IMR-90 (cell line): ENCODE data around the gene RRP8. TPM values are rescaled to one million over a fixed set of nuclear protein-coding genes. Genes with fewer than 3 reads are reported as not detected.

Source experiments
- ATAC-seq: fragments of 200-7000 bp; cut with Tn5 transposase; 2 replicates; pipeline ENCODE4 v1.9.1; 2020; ENCODE audit warnings: low read depth, mild to moderate bottlenecking, moderate library complexity
- BruUV-seq: library from RNA; stranded (reverse); fragments of 400-500 nt; replicated peaks from 2 replicates; lab custom pipeline; 2021; lab: Mats Ljungman, UMichigan
- CTCF ChIA-PET: fragments of 300-600 bp; formaldehyde crosslinking; extraction: SDS; loops from one replicate; lab custom pipeline; 2021; ENCODE audit warnings: antibody characterized with exemption; lab: Yijun Ruan, JAX
- POLR2A ChIA-PET: fragments of 300-600 bp; sonication (Branson Sonifier 250); formaldehyde crosslinking; loops from one replicate; lab custom pipeline; 2022; ENCODE audit warnings: antibody characterized with exemption; ENCODE audit not compliant: unreplicated experiment; lab: Charles Lee
- DNase-seq: peaks from one replicate; pipeline ENCODE4 v3.0.0; 2013
- H2AFZ ChIP-seq: replicated peaks from 2 replicates; pipeline ENCODE3; 2013; ENCODE audit warnings: low read length, mild to moderate bottlenecking; ENCODE audit not compliant: poor library complexity
- H2AK5ac ChIP-seq: 2 replicates; pipeline ENCODE4 v1.6.1; 2013; ENCODE audit warnings: low read depth, low read length, inconsistent platforms
- H2AK9ac ChIP-seq: replicated peaks from 2 replicates; pipeline ENCODE3; 2013; ENCODE audit warnings: mild to moderate bottlenecking, low read depth, low read length, moderate library complexity; ENCODE audit not compliant: poor library complexity
- H2BK120ac ChIP-seq: 2 replicates; pipeline ENCODE4 v1.6.1; 2013; ENCODE audit warnings: low read depth, low read length, inconsistent platforms
- H2BK15ac ChIP-seq: 3 replicates; pipeline ENCODE4 v1.6.1; 2013; ENCODE audit warnings: low read depth, low read length, inconsistent platforms
- H2BK20ac ChIP-seq: 2 replicates; pipeline ENCODE4 v1.6.1; 2013; ENCODE audit warnings: low read depth, mild to moderate bottlenecking, inconsistent platforms, low read length, moderate library complexity
- H2BK5ac ChIP-seq: 2 replicates; pipeline ENCODE4 v1.6.1; 2013; ENCODE audit warnings: mild to moderate bottlenecking, low read depth, low read length, inconsistent platforms; ENCODE audit not compliant: poor library complexity, severe bottlenecking
- H3K14ac ChIP-seq: replicated peaks from 2 replicates; pipeline ENCODE4 v1.6.1; 2013; ENCODE audit warnings: low read depth, low read length, inconsistent platforms
- H3K18ac ChIP-seq: 2 replicates; pipeline ENCODE4 v1.6.1; 2013; ENCODE audit warnings: low read depth, low read length, control low read depth
- H3K23ac ChIP-seq: 2 replicates; pipeline ENCODE4 v1.6.1; 2013; ENCODE audit warnings: low read depth, low read length, inconsistent platforms
- H3K27ac ChIP-seq: 2 replicates; pipeline ENCODE4 v1.5.1; 2013; ENCODE audit warnings: mild to moderate bottlenecking, control low read depth, low read length; ENCODE audit not compliant: insufficient read depth
- H3K27me3 ChIP-seq: 2 replicates; pipeline ENCODE4 v1.6.1; 2013; ENCODE audit warnings: low read length; ENCODE audit not compliant: control insufficient read depth, insufficient read depth
- H3K36me3 ChIP-seq: 2 replicates; pipeline ENCODE4 v1.6.1; 2013; ENCODE audit warnings: low read length, mixed read lengths; ENCODE audit not compliant: control insufficient read depth, insufficient read depth
- H3K4ac ChIP-seq: 2 replicates; pipeline ENCODE4 v1.6.1; 2013; ENCODE audit warnings: low read depth, low read length, inconsistent platforms
- H3K4me1 ChIP-seq: 2 replicates; pipeline ENCODE4 v1.6.1; 2013; ENCODE audit warnings: low read length, mixed read lengths; ENCODE audit not compliant: control insufficient read depth, insufficient read depth
- H3K4me2 ChIP-seq: 2 replicates; pipeline ENCODE4 v1.6.1; 2013; ENCODE audit warnings: low read depth, mild to moderate bottlenecking, control low read depth, low read length, moderate library complexity
- H3K4me3 ChIP-seq: 2 replicates; pipeline ENCODE4 v1.5.1; 2013; ENCODE audit warnings: low read depth, mild to moderate bottlenecking, control low read depth, low read length, moderate library complexity; ENCODE audit not compliant: insufficient read depth
- H3K56ac ChIP-seq: 2 replicates; pipeline ENCODE4 v1.6.1; 2013; ENCODE audit warnings: low read length, inconsistent platforms; ENCODE audit not compliant: insufficient read depth; ENCODE audit errors: extremely low read depth
- H3K79me1 ChIP-seq, 2 experiments: 2 replicates each; pipeline ENCODE4 v1.6.1; 2013; ENCODE audit warnings: low read length in 2 of 2, inconsistent platforms in 1 of 2, low read depth in 1 of 2
- H3K9ac ChIP-seq: 2 replicates; pipeline ENCODE4 v1.6.1; 2013; ENCODE audit warnings: low read depth, low read length, control low read depth
- H3K9me1 ChIP-seq: 2 replicates; pipeline ENCODE4 v1.6.1; 2013; ENCODE audit warnings: low read length, inconsistent platforms; ENCODE audit not compliant: insufficient read depth
- H3K9me3 ChIP-seq: 2 replicates; pipeline ENCODE4 v1.6.1; 2013; ENCODE audit warnings: low read length; ENCODE audit not compliant: control insufficient read depth, insufficient read depth
- H4K20me1 ChIP-seq: 2 replicates; pipeline ENCODE4 v1.6.1; 2013; ENCODE audit warnings: low read length, inconsistent platforms; ENCODE audit not compliant: insufficient read depth
- H4K5ac ChIP-seq: 2 replicates; pipeline ENCODE4 v1.6.1; 2013; ENCODE audit warnings: mild to moderate bottlenecking, low read depth, low read length, control low read depth
- H4K8ac ChIP-seq, 2 experiments: 2 replicates each; pipeline ENCODE4 v1.6.1; 2013; ENCODE audit warnings: low read depth in 2 of 2, low read length in 2 of 2, control low read depth in 1 of 2, inconsistent platforms in 1 of 2
- H4K91ac ChIP-seq: 2 replicates; pipeline ENCODE4 v1.6.1; 2013; ENCODE audit warnings: low read depth, low read length, inconsistent platforms; ENCODE audit not compliant: insufficient read depth
- BHLHE40 ChIP-seq: fragments of 150-350 bp; IDR thresholded peaks from 2 replicates; pipeline ENCODE4 v1.6.1; 2016; ENCODE audit warnings: mild to moderate bottlenecking, low read depth, low read length
- CEBPB ChIP-seq: IDR thresholded peaks from 2 replicates; pipeline ENCODE4 v1.6.1; 2012; ENCODE audit warnings: low read depth, low read length, improper control_type of control experiment
- FOS ChIP-seq: fragments of 150-350 bp; IDR thresholded peaks from 2 replicates; pipeline ENCODE4 v1.6.1; 2016; ENCODE audit warnings: low read depth, low read length
- MAFK ChIP-seq: IDR thresholded peaks from 2 replicates; pipeline ENCODE4 v1.6.1; 2012; ENCODE audit warnings: low read depth, low read length, improper control_type of control experiment
- MAZ ChIP-seq: IDR thresholded peaks from 2 replicates; pipeline ENCODE4 v1.6.1; 2012; ENCODE audit warnings: low read depth, mild to moderate bottlenecking, low read length, improper control_type of control experiment, moderate library complexity, borderline replicate concordance
- MXI1 ChIP-seq: IDR thresholded peaks from 2 replicates; pipeline ENCODE4 v1.6.1; 2012; ENCODE audit warnings: low read depth, mild to moderate bottlenecking, low read length, moderate library complexity, borderline replicate concordance
- NFE2L2 ChIP-seq: fragments of 150-350 bp; IDR thresholded peaks from 2 replicates; pipeline ENCODE4 v1.6.1; 2016; ENCODE audit warnings: low read depth, mild to moderate bottlenecking, low read length
- POLR2A ChIP-seq: IDR thresholded peaks from 2 replicates; pipeline ENCODE4 v1.6.1; 2012; ENCODE audit warnings: mild to moderate bottlenecking, low read depth, low read length
- RAD21 ChIP-seq: IDR thresholded peaks from 2 replicates; pipeline ENCODE4 v1.6.1; 2012; ENCODE audit warnings: low read length, improper control_type of control experiment
- RCOR1 ChIP-seq: IDR thresholded peaks from 2 replicates; pipeline ENCODE4 v1.6.1; 2012; ENCODE audit warnings: mild to moderate bottlenecking, low read length, improper control_type of control experiment; ENCODE audit not compliant: insufficient replicate concordance
- RFX5 ChIP-seq: IDR thresholded peaks from 2 replicates; pipeline ENCODE4 v1.8.0; 2012; ENCODE audit warnings: low read depth, mild to moderate bottlenecking, low read length, moderate library complexity
- SMC3 ChIP-seq: fragments of 150-350 bp; IDR thresholded peaks from 2 replicates; pipeline ENCODE4 v1.6.1; 2016; ENCODE audit warnings: low read depth, mild to moderate bottlenecking, antibody characterized with exemption, low read length, moderate library complexity
- WGBS, 2 experiments: methylation state at CpG; one replicate each; pipeline versions ENCODE4 v1.1.5 to v1.1.7; 2013; ENCODE audit warnings: missing lambda C conversion rate in 2 of 2; ENCODE audit not compliant: insufficient read length in 1 of 2; ENCODE audit errors: extremely low coverage in 2 of 2; 5-methylcytosine and 5-hydroxymethylcytosine counted together
- dilution Hi-C: fragments of 300-500 bp; cut with HindIII; formaldehyde crosslinking; loops from one replicate; pipeline ENCODE4 v1.14.3; 2018; ENCODE audit warnings: low sequenced_read_pairs; ENCODE audit not compliant: unreplicated experiment
- in situ Hi-C: fragments of 300-500 bp; cut with MboI; formaldehyde crosslinking; loops from 3 replicates; pipeline ENCODE4 v1.14.3; 2019; ENCODE audit warnings: low sequenced_read_pairs, inconsistent platforms, mixed read lengths
- intact Hi-C: fragments of 100-400 bp; cut with micrococcal nuclease; formaldehyde crosslinking; loops from 2 replicates; pipeline ENCODE4 v1.10.0; 2022
- polyA plus RNA-seq, 3 experiments: library from polyadenylated mRNA; depleted of rRNA; stranded (reverse); fragments of >200 nt; gene quantifications; 2 replicates each; pipeline ENCODE4 v1.2.3, GENCODE V29; 2012; ENCODE audit warnings: low replicate concordance in 1 of 3
- total RNA-seq: library from RNA; depleted of rRNA; stranded (reverse); fragments of >200 nt; gene quantifications from 2 replicates; pipeline ENCODE4 v1.2.3, GENCODE V29; 2012
- TF ChIP-seq, protein P1 (sequence below): fragments of 150-350 bp; IDR thresholded peaks from 2 replicates; pipeline ENCODE4 v1.6.1; 2017; ENCODE audit warnings: mild to moderate bottlenecking, antibody characterized with exemption, low read length, low read depth
- TF ChIP-seq, protein P2 (sequence below): conservative IDR thresholded peaks from 2 replicates; pipeline ENCODE4 v1.5.1; 2012; ENCODE audit warnings: mild to moderate bottlenecking, low read depth, low read length, improper control_type of control experiment
- TF ChIP-seq, protein P3 (sequence below): fragments of 150-350 bp; IDR thresholded peaks from 2 replicates; pipeline ENCODE4 v1.6.1; 2016; ENCODE audit warnings: low read depth, mild to moderate bottlenecking, low read length, moderate library complexity, borderline replicate concordance

Gene RRP8
- total and polyA plus RNA-seq, 2 of the 4 experiments (the other 2 are of a cell fraction), result 10.8 to 11.5 TPM

DNA sequence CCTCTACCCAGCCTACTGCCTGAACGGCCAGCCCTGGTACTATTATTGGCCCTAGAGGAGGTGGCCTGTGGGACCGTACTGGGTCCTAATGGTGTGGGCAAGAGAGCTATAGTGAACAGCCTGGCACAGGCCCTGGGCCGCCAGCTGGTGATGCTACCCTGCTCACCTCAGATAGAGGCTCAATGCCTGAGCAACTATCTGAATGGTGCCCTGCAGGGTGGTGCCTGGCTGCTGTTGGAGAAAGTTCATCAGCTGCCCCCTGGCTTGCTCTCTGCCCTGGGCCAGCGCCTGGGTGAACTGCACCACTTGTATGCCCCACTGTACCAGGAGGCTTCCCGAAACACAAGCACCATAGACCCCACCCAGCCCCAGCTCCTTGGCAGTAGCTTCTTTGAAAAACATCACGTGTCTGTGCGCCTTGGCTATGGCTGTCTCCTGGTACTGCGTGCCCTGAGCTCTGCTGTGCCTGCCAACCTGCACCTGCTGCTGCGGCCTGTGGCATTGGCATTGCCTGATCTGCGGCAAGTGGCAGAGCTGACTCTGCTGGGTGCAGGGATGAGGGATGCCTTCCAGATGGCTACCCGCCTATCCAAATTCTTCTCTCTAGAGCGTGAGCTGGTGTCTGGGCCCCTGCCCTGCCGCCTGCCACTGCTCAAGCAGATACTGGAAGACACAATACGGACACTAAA lies 57.4 kb downstream of the RRP8 start:
- H2BK5ac ChIP-seq, result no peak overlapping the region
- TF ChIP-seq MAFK (no peak), NFE2L2 (no peak), MXI1 (no peak), FOS (no peak), MAZ (no peak), CEBPB (no peak), POLR2A (no peak), RCOR1 (no peak), BHLHE40 (no peak), RAD21 (no peak), SMC3 (no peak), RFX5 (no peak)
- TF ChIP-seq, protein P1, sequence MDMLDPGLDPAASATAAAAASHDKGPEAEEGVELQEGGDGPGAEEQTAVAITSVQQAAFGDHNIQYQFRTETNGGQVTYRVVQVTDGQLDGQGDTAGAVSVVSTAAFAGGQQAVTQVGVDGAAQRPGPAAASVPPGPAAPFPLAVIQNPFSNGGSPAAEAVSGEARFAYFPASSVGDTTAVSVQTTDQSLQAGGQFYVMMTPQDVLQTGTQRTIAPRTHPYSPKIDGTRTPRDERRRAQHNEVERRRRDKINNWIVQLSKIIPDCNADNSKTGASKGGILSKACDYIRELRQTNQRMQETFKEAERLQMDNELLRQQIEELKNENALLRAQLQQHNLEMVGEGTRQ, result no peak
- TF ChIP-seq, protein P2, sequence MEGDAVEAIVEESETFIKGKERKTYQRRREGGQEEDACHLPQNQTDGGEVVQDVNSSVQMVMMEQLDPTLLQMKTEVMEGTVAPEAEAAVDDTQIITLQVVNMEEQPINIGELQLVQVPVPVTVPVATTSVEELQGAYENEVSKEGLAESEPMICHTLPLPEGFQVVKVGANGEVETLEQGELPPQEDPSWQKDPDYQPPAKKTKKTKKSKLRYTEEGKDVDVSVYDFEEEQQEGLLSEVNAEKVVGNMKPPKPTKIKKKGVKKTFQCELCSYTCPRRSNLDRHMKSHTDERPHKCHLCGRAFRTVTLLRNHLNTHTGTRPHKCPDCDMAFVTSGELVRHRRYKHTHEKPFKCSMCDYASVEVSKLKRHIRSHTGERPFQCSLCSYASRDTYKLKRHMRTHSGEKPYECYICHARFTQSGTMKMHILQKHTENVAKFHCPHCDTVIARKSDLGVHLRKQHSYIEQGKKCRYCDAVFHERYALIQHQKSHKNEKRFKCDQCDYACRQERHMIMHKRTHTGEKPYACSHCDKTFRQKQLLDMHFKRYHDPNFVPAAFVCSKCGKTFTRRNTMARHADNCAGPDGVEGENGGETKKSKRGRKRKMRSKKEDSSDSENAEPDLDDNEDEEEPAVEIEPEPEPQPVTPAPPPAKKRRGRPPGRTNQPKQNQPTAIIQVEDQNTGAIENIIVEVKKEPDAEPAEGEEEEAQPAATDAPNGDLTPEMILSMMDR, result no peak
- TF ChIP-seq, protein P3, sequence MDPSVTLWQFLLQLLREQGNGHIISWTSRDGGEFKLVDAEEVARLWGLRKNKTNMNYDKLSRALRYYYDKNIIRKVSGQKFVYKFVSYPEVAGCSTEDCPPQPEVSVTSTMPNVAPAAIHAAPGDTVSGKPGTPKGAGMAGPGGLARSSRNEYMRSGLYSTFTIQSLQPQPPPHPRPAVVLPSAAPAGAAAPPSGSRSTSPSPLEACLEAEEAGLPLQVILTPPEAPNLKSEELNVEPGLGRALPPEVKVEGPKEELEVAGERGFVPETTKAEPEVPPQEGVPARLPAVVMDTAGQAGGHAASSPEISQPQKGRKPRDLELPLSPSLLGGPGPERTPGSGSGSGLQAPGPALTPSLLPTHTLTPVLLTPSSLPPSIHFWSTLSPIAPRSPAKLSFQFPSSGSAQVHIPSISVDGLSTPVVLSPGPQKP, result no peak
- no peak overlapping the region for H3K23ac ChIP-seq
- H4K5ac ChIP-seq, result no peak overlapping the region
- no peak overlapping the region for H2BK120ac ChIP-seq
- H2BK20ac ChIP-seq, result no peak overlapping the region
- DNase-seq (no peak), ATAC-seq (no peak)
- H2AK9ac ChIP-seq, result no peak overlapping the region
- dilution Hi-C loops (no loop called here), intact Hi-C loops (no loop called here), in situ Hi-C loops (no loop called here)
- 0 out of 2 replicates have a peak, but pooled peaks cover 4% of the 10 kb centered on the region for H3K36me3 ChIP-seq
- H3K4ac ChIP-seq, result no peak overlapping the region
- H3K18ac ChIP-seq, result no peak overlapping the region
- no peaks in the 10 kb centered on the region for H3K4me1 ChIP-seq
- H3K9ac ChIP-seq, result no peak overlapping the region
- BruUV-seq, result no TSS peak
- H3K9me1 ChIP-seq, result peaks cover 7% of the 10 kb centered on the region; the same call in 1 of the 2 replicates
- no peaks in the 10 kb centered on the region for H4K20me1 ChIP-seq
- no peak overlapping the region for H2BK15ac ChIP-seq
- no peak overlapping the region for H4K91ac ChIP-seq
- H4K8ac ChIP-seq, result no peak overlapping the region
- no peaks in the 10 kb centered on the region for H3K27me3 ChIP-seq
- no peaks in the 10 kb centered on the region for H3K9me3 ChIP-seq
- no peak overlapping the region for H2AK5ac ChIP-seq
- H3K14ac ChIP-seq, result no peak overlapping the region
- POLR2A ChIA-PET, result interaction anchor here (0.6 kb wide), 1 partner anchor 29 kb away, joined by 3 read pairs; no protein-coding TSS in a partner anchor
- H2AFZ ChIP-seq, result no peak overlapping the region
- no peak overlapping the region for H3K56ac ChIP-seq
- no peaks in the 10 kb centered on the region for H3K79me1 ChIP-seq
- H3K4me2 ChIP-seq, result no peak overlapping the region
- 92% methylated on average over 7 of the region's 14 CpGs; no CpG with 5 or more reads in 1 of the 2 experiments for WGBS, 2 experiments
- CTCF ChIA-PET, result no interaction called here
- no peak overlapping the region for H3K4me3 ChIP-seq
- H3K27ac ChIP-seq, result no peak overlapping the region
